Measurements from ENCODE around the gene PDE11A. TPM values are rescaled to one million over a fixed set of nuclear protein-coding genes. Genes with fewer than 3 reads are reported as not detected.

PDE11A gene
- polyA plus RNA-seq, 2 of the 4 experiments (the other 2 are of a cell fraction) = 3.6 to 5.6 TPM

- H3K4me1 ChIP-seq = no peaks in the 10 kb centered on the region
- H3K4me2 ChIP-seq = no peak overlapping the region
- no peak for TF ChIP-seq MAFK (IDR thresholded peaks at IDR 0.05; ENCODE audit: partially characterized antibody)
- TF ChIP-seq JUNB (IDR thresholded peaks at IDR 0.05) = no peak
- TF ChIP-seq ESRRA (IDR thresholded peaks at IDR 0.05; ENCODE audit: borderline replicate concordance, low read length) = no peak
- no peak for TF ChIP-seq HOXB13 (CRISPR knock-in tag; IDR thresholded peaks at IDR 0.05; ENCODE audit: low read depth)
- TF ChIP-seq POLR2A (IDR thresholded peaks at IDR 0.05; ENCODE audit: low read length) = no peak
- TF ChIP-seq CBX8 (IDR thresholded peaks at IDR 0.05) = no peak
- TF ChIP-seq SREBF2 (IDR thresholded peaks at IDR 0.05) = no peak
- TF ChIP-seq ZC3H11A (IDR thresholded peaks at IDR 0.05) = no peak
- no peak for TF ChIP-seq HEYL (CRISPR knock-in tag; IDR thresholded peaks at IDR 0.05)
- no peak for TF ChIP-seq HMGXB4 (CRISPR knock-in tag; IDR thresholded peaks at IDR 0.05; ENCODE audit: borderline replicate concordance)
- TF ChIP-seq RFX5 (IDR thresholded peaks at IDR 0.05) = no peak
- no peak for TF ChIP-seq RNF2 (IDR thresholded peaks at IDR 0.05; ENCODE audit: borderline replicate concordance, low read depth)
- no peaks in the 10 kb centered on the region for H3K9me3 ChIP-seq
- no peak overlapping the region for H3K4me3 ChIP-seq
- FAIRE-seq (no peak), DNase-seq (ENCODE audit: low read depth in 1 of 2, low spot score in 1 of 2) (no peak), ATAC-seq (no peak)
- ChIA-PET POLR2A (no interaction called here), CTCF (no interaction called here)
- WGBS (ENCODE audit: missing lambda C conversion rate) = 70% methylated on average over 2 of the region's 2 CpGs
- no peak overlapping the region for H3K27ac ChIP-seq
These were observed 192.3 kb downstream of the PDE11A start for GRCh38 chr2:177880285-177880684.

GRCh38 chr2:177876950-177877349, 195.6 kb downstream of the PDE11A start:
- H3K4me1 ChIP-seq = no peaks in the 10 kb centered on the region
- no peak overlapping the region for H3K4me2 ChIP-seq
- DNase-seq (ENCODE audit: low read depth in 1 of 2, low spot score in 1 of 2) (no peak), FAIRE-seq (no peak), ATAC-seq (no peak)
- H3K27ac ChIP-seq = no peak overlapping the region
- ChIA-PET CTCF (no interaction called here), POLR2A (no interaction called here)
- WGBS (ENCODE audit: missing lambda C conversion rate) = 50% methylated on average over 8 of the region's 8 CpGs
- no peak for TF ChIP-seq TP53 (CRISPR knock-in tag; IDR thresholded peaks at IDR 0.05)
- TF ChIP-seq TFCP2L1 (CRISPR knock-in tag; IDR thresholded peaks at IDR 0.05) = no peak
- TF ChIP-seq MAFK (IDR thresholded peaks at IDR 0.05; ENCODE audit: partially characterized antibody) = no peak
- no peak for TF ChIP-seq FOSB (CRISPR knock-in tag; IDR thresholded peaks at IDR 0.05)
- TF ChIP-seq BHLHE40 (IDR thresholded peaks at IDR 0.05; ENCODE audit: low read depth, low read length) = no peak
- no peak for TF ChIP-seq GATA3 (IDR thresholded peaks at IDR 0.05; ENCODE audit: borderline replicate concordance)
- no peak for TF ChIP-seq RCOR1 (IDR thresholded peaks at IDR 0.05; ENCODE audit: low read depth, low read length)
- no peak for TF ChIP-seq HES2 (IDR thresholded peaks at IDR 0.05)
- TF ChIP-seq RNF2 (IDR thresholded peaks at IDR 0.05; ENCODE audit: borderline replicate concordance, low read depth) = no peak
- no peaks in the 10 kb centered on the region for H3K9me3 ChIP-seq
- H3K4me3 ChIP-seq = no peak overlapping the region

- POLR2A ChIA-PET = no interaction called here
- 76% methylated on average over 4 of the region's 4 CpGs for WGBS (ENCODE audit: missing lambda C conversion rate)
These were observed 197.9 kb downstream of the PDE11A start for GRCh38 chr2:177874686-177875085.

GRCh38 chr2:177873915-177874314, 198.7 kb downstream of the PDE11A start:
- ATAC-seq (no peak), DNase-seq (ENCODE audit: low read depth in 1 of 2, low spot score in 1 of 2) (no peak), FAIRE-seq (no peak)
- Histone ChIP-seq H3K4me3 (no peak overlapping the region), H3K27ac (no peak overlapping the region), H3K4me1 (no peaks in the 10 kb centered on the region), H3K4me2 (no peak overlapping the region), H3K9me3 (no peaks in the 10 kb centered on the region)
- WGBS (ENCODE audit: missing lambda C conversion rate) = 32% methylated on average over 1 of the region's 1 CpG
- ChIA-PET POLR2A (no interaction called here), CTCF (no interaction called here)
- TF ChIP-seq HES2 (IDR thresholded peaks at IDR 0.05) = no peak
- TF ChIP-seq EHMT2 (IDR thresholded peaks at IDR 0.05; ENCODE audit: low read depth) = no peak
- TF ChIP-seq CHD4 (IDR thresholded peaks at IDR 0.05; ENCODE audit: borderline replicate concordance) = no peak
- no peak for TF ChIP-seq HEYL (CRISPR knock-in tag; IDR thresholded peaks at IDR 0.05)
- no peak for TF ChIP-seq ZNF302 (CRISPR knock-in tag; IDR thresholded peaks at IDR 0.05)
- TF ChIP-seq BHLHE40 (IDR thresholded peaks at IDR 0.05; ENCODE audit: low read depth, low read length) = no peak
- no peak for TF ChIP-seq FOSL2 (IDR thresholded peaks at IDR 0.05)
- TF ChIP-seq FOSL2 (CRISPR knock-in tag; IDR thresholded peaks at IDR 0.05) = no peak
- no peak for TF ChIP-seq ZC3H11A (IDR thresholded peaks at IDR 0.05)
- no peak for TF ChIP-seq CBX8 (IDR thresholded peaks at IDR 0.05)
- TF ChIP-seq HOXB13 (CRISPR knock-in tag; IDR thresholded peaks at IDR 0.05; ENCODE audit: low read depth) = no peak
- TF ChIP-seq JUN (IDR thresholded peaks at IDR 0.05) = no peak
- TF ChIP-seq ZSCAN20 (CRISPR knock-in tag; IDR thresholded peaks at IDR 0.05) = no peak

More at GRCh38 chr2:177874686-177875085, 197.9 kb downstream of the PDE11A start:
- H3K9me3 ChIP-seq = no peaks in the 10 kb centered on the region
- ATAC-seq = no peak
- H3K4me2 ChIP-seq = no peak overlapping the region
- no peak overlapping the region for H3K27ac ChIP-seq
- CTCF ChIA-PET = no interaction called here
- TF ChIP-seq HOXB13 (CRISPR knock-in tag; IDR thresholded peaks at IDR 0.05; ENCODE audit: low read depth) = no peak
- no peak for TF ChIP-seq CHD4 (IDR thresholded peaks at IDR 0.05; ENCODE audit: borderline replicate concordance)
- TF ChIP-seq JUN (IDR thresholded peaks at IDR 0.05) = no peak
- TF ChIP-seq NR3C1 (IDR thresholded peaks at IDR 0.05) = no peak
- no peak for FAIRE-seq
- no peak for DNase-seq (ENCODE audit: low read depth in 1 of 2, low spot score in 1 of 2)
- no peak overlapping the region for H3K4me3 ChIP-seq
- no peaks in the 10 kb centered on the region for H3K4me1 ChIP-seq

All from A549 (cell line).